HepG2 (cell line): Measurements from ENCODE around the gene TXNDC11. TPM values are rescaled to one million over a fixed set of nuclear protein-coding genes. Genes with fewer than 3 reads are reported as not detected.
A peak's percentile ranks its signal among the peaks of the same experiment; 100 is the strongest.

ENCODE experiments used
- ATAC-seq: fragments of 200-7000 bp; cut with Tn5 transposase; 3 replicates; pipeline ENCODE4 v1.9.1; 2020; ENCODE audit warnings: mild to moderate bottlenecking, moderate library complexity
- BruUV-seq: library from RNA; stranded (reverse); fragments of 400-500 nt; replicated peaks from 2 replicates; lab custom pipeline; 2021; lab: Mats Ljungman, UMichigan
- CTCF ChIA-PET: fragments of 300-600 bp; formaldehyde crosslinking; extraction: SDS; loops from one replicate; lab custom pipeline; 2021; ENCODE audit warnings: low total read pairs, inconsistent platforms, low intra/inter-chr PET ratio; lab: Yijun Ruan, JAX
- POLR2A ChIA-PET: fragments of 350-600 bp; sonication (Branson Sonifier 250); formaldehyde crosslinking; loops from one replicate; lab custom pipeline; 2020; ENCODE audit warnings: antibody characterized with exemption, inconsistent platforms; lab: Yijun Ruan, JAX
- DNase-seq: peaks from one replicate; pipeline ENCODE4 v3.0.0-alpha.2; 2015; ENCODE audit warnings: low spot score
- FAIRE-seq: peaks from 3 replicates; lab custom pipeline; 2011; peaks lifted over from hg19 to GRCh38; lab: Jason Lieb, UNC
- H2AFZ ChIP-seq: one replicate; pipeline ENCODE4 v1.6.1; 2011; ENCODE audit warnings: low read length, inconsistent platforms
- H3K27ac ChIP-seq: fragments of 300-600 bp; 3 replicates; pipeline ENCODE4 v1.8.0; 2011; ENCODE audit warnings: mixed run types, mild to moderate bottlenecking, mixed read lengths, low read length, inconsistent platforms; ENCODE audit not compliant: insufficient read depth; ENCODE audit errors: extremely low read length
- H3K27me3 ChIP-seq, 2 experiments: fragments of 200-600 bp in 1 of 2; 2 replicates in 1 of 2; 3 replicates in 1 of 2; pipeline versions ENCODE4 v1.6.0 to v1.8.0; 2011; ENCODE audit warnings: low read length in 2 of 2, mild to moderate bottlenecking in 2 of 2, moderate library complexity in 2 of 2, inconsistent platforms in 1 of 2; ENCODE audit not compliant: insufficient read depth in 2 of 2, control insufficient read depth in 1 of 2
- H3K36me3 ChIP-seq, 2 experiments: fragments of 200-600 bp in 1 of 2; replicated peaks in 1 of 2; 2 replicates in 1 of 2; 3 replicates in 1 of 2; pipeline versions ENCODE4 v1.5.1 to v1.8.0; 2011; ENCODE audit warnings: low read length in 2 of 2, inconsistent platforms in 1 of 2; ENCODE audit not compliant: insufficient read depth in 2 of 2, control insufficient read depth in 1 of 2
- H3K4me1 ChIP-seq: 2 replicates; pipeline ENCODE4 v1.5.1; 2012; ENCODE audit warnings: low read length, inconsistent platforms; ENCODE audit not compliant: insufficient read depth
- H3K4me2 ChIP-seq: 2 replicates; pipeline ENCODE4 v1.6.0; 2011; ENCODE audit warnings: low read depth, low read length, inconsistent platforms
- H3K4me3 ChIP-seq, 3 experiments: fragments of 200-600 bp in 1 of 3; sonication (generic), shearing (Covaris generic) in 1 of 3; replicated peaks in 1 of 3; 2 replicates each; pipeline ENCODE4 v1.5.1; 2011 to 2016; ENCODE audit warnings: low read length in 3 of 3, inconsistent platforms in 2 of 3, low read depth in 2 of 3, mild to moderate bottlenecking in 2 of 3, control low read depth in 1 of 3, mixed read lengths in 1 of 3; ENCODE audit not compliant: insufficient read depth in 1 of 3
- H3K79me2 ChIP-seq: one replicate; pipeline ENCODE4 v1.6.1; 2011; ENCODE audit warnings: low read length, inconsistent platforms; ENCODE audit not compliant: insufficient read depth
- H3K9ac ChIP-seq: 2 replicates; pipeline ENCODE4 v1.6.0; 2011; ENCODE audit warnings: mild to moderate bottlenecking, low read depth, low read length, inconsistent platforms; ENCODE audit not compliant: insufficient read depth
- H3K9me3 ChIP-seq: 2 replicates; pipeline ENCODE4 v1.5.1; 2012; ENCODE audit warnings: mild to moderate bottlenecking, low read length
- H4K20me1 ChIP-seq: 2 replicates; pipeline ENCODE4 v1.6.0; 2011; ENCODE audit warnings: inconsistent platforms, mild to moderate bottlenecking, low read length, moderate library complexity; ENCODE audit not compliant: insufficient read depth
- ARID2 ChIP-seq: sonication (generic); formaldehyde crosslinking; IDR thresholded peaks from 2 replicates; pipeline ENCODE4 v1.8.1; 2022; ENCODE audit warnings: mild to moderate bottlenecking, missing genetic modification reagents, borderline replicate concordance
- BCL3 ChIP-seq: sonication (generic); formaldehyde crosslinking; IDR thresholded peaks from 2 replicates; pipeline ENCODE4 v1.5.1; 2020; ENCODE audit warnings: mild to moderate bottlenecking, missing genetic modification reagents, moderate library complexity
- FUBP1 ChIP-seq: sonication (generic); formaldehyde crosslinking; IDR thresholded peaks from 2 replicates; pipeline ENCODE4 v1.5.1; 2020; ENCODE audit warnings: missing genetic modification reagents, mild to moderate bottlenecking, borderline replicate concordance
- GMEB1 ChIP-seq: sonication (generic); formaldehyde crosslinking; IDR thresholded peaks from 2 replicates; pipeline ENCODE4 v1.5.1; 2020; ENCODE audit warnings: missing genetic modification reagents, mild to moderate bottlenecking, borderline replicate concordance
- ZNF264 ChIP-seq: sonication (generic); formaldehyde crosslinking; IDR thresholded peaks from 2 replicates; pipeline ENCODE4 v1.4.0; 2020; ENCODE audit warnings: missing genetic modification reagents
- ZNF274 ChIP-seq: sonication (generic); formaldehyde crosslinking; IDR thresholded peaks from 2 replicates; pipeline ENCODE4 v1.5.1; 2020; ENCODE audit warnings: mild to moderate bottlenecking, missing genetic modification reagents
- ZNF33B ChIP-seq: sonication (generic); formaldehyde crosslinking; IDR thresholded peaks from 2 replicates; pipeline ENCODE4 v1.5.1; 2020; ENCODE audit warnings: mild to moderate bottlenecking, missing genetic modification reagents
- ZNF737 ChIP-seq: sonication (generic); formaldehyde crosslinking; IDR thresholded peaks from 2 replicates; pipeline ENCODE4 v1.5.0; 2020; ENCODE audit warnings: missing genetic modification reagents, mild to moderate bottlenecking, borderline replicate concordance
- ZNF784 ChIP-seq: sonication (generic); formaldehyde crosslinking; IDR thresholded peaks from 2 replicates; pipeline ENCODE4 v1.5.1; 2020; ENCODE audit warnings: missing genetic modification reagents, mild to moderate bottlenecking, borderline replicate concordance
- ZNF883 ChIP-seq: sonication (generic); formaldehyde crosslinking; IDR thresholded peaks from 2 replicates; pipeline ENCODE4 v1.5.1; 2020; ENCODE audit warnings: mild to moderate bottlenecking, missing genetic modification reagents; ENCODE audit errors: not compliant biosample characterization
- ZSCAN12 ChIP-seq: sonication (generic); formaldehyde crosslinking; IDR thresholded peaks from 2 replicates; pipeline ENCODE4 v1.9.0; 2021; ENCODE audit warnings: mild to moderate bottlenecking, missing genetic modification reagents
- WGBS: methylation state at CpG from one replicate; pipeline ENCODE4 v1.1.6; 2017; ENCODE audit warnings: low lambda C conversion rate; 5-methylcytosine and 5-hydroxymethylcytosine counted together
- in situ Hi-C: cut with HindIII; loops from 2 replicates; pipeline ENCODE4 v1.10.0; 2017; ENCODE audit warnings: low pct_unique_long_range_greater_than_20kb; ENCODE audit not compliant: extremely low pct_ligation_motif_present
- intact Hi-C: fragments of 100-400 bp; cut with micrococcal nuclease; formaldehyde crosslinking; loops from one replicate; pipeline ENCODE4 v1.10.0; 2022; ENCODE audit not compliant: unreplicated experiment
- polyA plus RNA-seq, 8 experiments: library from polyadenylated mRNA; depleted of rRNA in 3 of 8; stranded (reverse) in 7 of 8; unstranded in 1 of 8; fragments of >200 nt; fragmentation: Illumina TruSeq in 4 of 8; extraction: Trizol in 4 of 8; gene quantifications; 2 replicates each; pipeline versions ENCODE4 v1.2.1 to v1.2.3, GENCODE V29; 2011 to 2016; ENCODE audit warnings: low read depth in 4 of 8, missing spikeins in 1 of 8, mixed read lengths in 1 of 8; ENCODE audit not compliant: insufficient read depth in 1 of 8
- total RNA-seq, 5 experiments: library from RNA; depleted of rRNA; stranded (reverse); fragments of >200 nt; fragmentation: Illumina TruSeq; extraction: Trizol; gene quantifications; 2 replicates each; pipeline ENCODE4 v1.2.3, GENCODE V29; 2016; ENCODE audit warnings: low read depth in 1 of 5

Gene TXNDC11
- total and polyA plus RNA-seq, 2 of the 13 experiments (the other 11 are each of a cell fraction or from before 2014, with no cell fraction given), result 74.9 to 123 TPM

GRCh38 chr16:11699234-11699894, 43.3 kb downstream of the TXNDC11 start:
- H3K27ac ChIP-seq, result no peak overlapping the region

More at GRCh38 chr16:11699234-11699894, 43.3 kb downstream of the TXNDC11 start:
- WGBS, result 96% methylated on average over 10 of the region's 10 CpGs
- Histone ChIP-seq H3K27me3 (no peaks in the 10 kb centered on the region), H3K4me3 (no peak overlapping the region), H3K36me3 (peaks cover 52 to 87% of the 10 kb centered on the region in 2 experiments), H3K9me3 (no peaks in the 10 kb centered on the region), H3K79me2 (peaks cover 20% of the 10 kb centered on the region), H4K20me1 (peaks cover 26% of the 10 kb centered on the region), H3K9ac (no peak overlapping the region)
- BruUV-seq, result no TSS peak
- no peak for FAIRE-seq
- ChIA-PET CTCF (no interaction called here), POLR2A (no interaction called here)
- intact Hi-C loops, result no loop called here
- no peak for DNase-seq
- no peak for ATAC-seq
- in situ Hi-C loops, result no loop called here
- TF ChIP-seq ARID2 (CRISPR knock-in tag), result no peak
- TF ChIP-seq ZNF274 (CRISPR knock-in tag), result 0 out of 2 replicates have a peak, but pooled peaks have one; percentile 53
- TF ChIP-seq ZNF33B (CRISPR knock-in tag), result 0 out of 2 replicates have a peak, but pooled peaks have one; percentile 51
- 0 out of 2 replicates have a peak, but pooled peaks have one; percentile 35 for TF ChIP-seq ZSCAN12 (CRISPR knock-in tag)
- peak; percentile 67; the same call in 1 of the 2 replicates for TF ChIP-seq BCL3 (CRISPR knock-in tag)
- TF ChIP-seq ZNF784 (CRISPR knock-in tag), result 0 out of 2 replicates have a peak, but pooled peaks have one; percentile 39
- TF ChIP-seq ZNF264 (CRISPR knock-in tag), result no peak
- 0 out of 2 replicates have a peak, but pooled peaks have one; percentile 34 for TF ChIP-seq ZNF737 (CRISPR knock-in tag)
- peak; percentile 50 for TF ChIP-seq ZNF883 (CRISPR knock-in tag)
- no peak for TF ChIP-seq GMEB1
- no peak for TF ChIP-seq FUBP1
- TF ChIP-seq, all 625 proteins: peak for 7
- no peak overlapping the region for H3K4me2 ChIP-seq
- peaks cover 18% of the 10 kb centered on the region for H3K4me1 ChIP-seq
- H2AFZ ChIP-seq, result no peak overlapping the region
